Measurements from ENCODE around the gene ODAD4. TPM values are rescaled to one million over a fixed set of nuclear protein-coding genes. Genes with fewer than 3 reads are reported as not detected.

Gene ODAD4
- total RNA-seq, 1 donor from 2014 or later = 1.0 TPM

DNA sequence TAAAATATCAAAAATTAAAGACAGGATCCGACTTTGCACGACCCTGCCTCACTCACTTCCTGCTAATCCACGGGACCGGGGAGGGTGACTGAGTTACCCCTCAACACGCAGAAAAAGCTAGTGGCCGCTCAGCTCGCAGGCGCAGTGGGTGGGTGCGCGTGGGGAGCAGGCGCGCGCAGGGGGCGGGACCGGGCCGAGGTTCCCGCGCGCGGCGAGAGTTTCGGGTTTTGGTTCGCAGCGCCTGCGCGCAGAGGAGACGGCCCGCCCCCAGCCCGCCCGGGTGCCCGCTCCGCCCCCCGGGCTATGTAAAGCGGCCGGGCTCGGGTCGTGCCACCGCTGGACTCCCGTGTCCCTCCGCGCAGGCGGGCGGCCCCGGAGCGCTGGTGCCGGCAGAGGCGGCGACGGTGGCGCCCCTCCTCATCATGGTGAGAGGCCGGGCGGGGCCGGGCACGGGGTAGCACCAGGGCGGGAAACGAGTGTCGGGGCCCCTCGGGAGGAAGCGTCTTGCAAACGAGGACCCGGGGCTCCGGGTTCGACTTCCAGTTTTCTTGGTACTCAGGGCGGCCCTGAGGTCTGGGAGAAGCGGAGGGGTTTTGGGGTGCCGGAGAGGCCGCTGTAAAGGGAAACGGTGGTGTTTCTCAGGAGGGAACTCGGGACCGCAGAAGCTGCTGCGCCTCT, 36.2 kb downstream of the ODAD4 start, which contains the start of gene CNP:
CNP (plus strand) TSS at position 333 of the 678 bp plus-strand sequence; CDS start at position 423, 90 bp downstream.
- Histone ChIP-seq H3K27ac (peak within 1 kb of the TSS; percentile 92), H3K36me3 (peaks cover 15% of the 10 kb centered on the region), H3K27me3 (no peaks in the 10 kb centered on the region), H3K4me1 (peaks cover 16% of the 10 kb centered on the region), H3K9me3 (no peaks in the 10 kb centered on the region), H3K4me3 (peak within 1 kb of the TSS; percentile 94)
- peak; percentile 94 for ATAC-seq
- intact Hi-C loops (cut with DNase I) = loop anchor here (10.0 kb wide), 1 partner anchor 148 kb away; the partner anchor contains the start of gene DHX58
- DNase-seq = peak; percentile 96
- TF ChIP-seq, protein P1, sequence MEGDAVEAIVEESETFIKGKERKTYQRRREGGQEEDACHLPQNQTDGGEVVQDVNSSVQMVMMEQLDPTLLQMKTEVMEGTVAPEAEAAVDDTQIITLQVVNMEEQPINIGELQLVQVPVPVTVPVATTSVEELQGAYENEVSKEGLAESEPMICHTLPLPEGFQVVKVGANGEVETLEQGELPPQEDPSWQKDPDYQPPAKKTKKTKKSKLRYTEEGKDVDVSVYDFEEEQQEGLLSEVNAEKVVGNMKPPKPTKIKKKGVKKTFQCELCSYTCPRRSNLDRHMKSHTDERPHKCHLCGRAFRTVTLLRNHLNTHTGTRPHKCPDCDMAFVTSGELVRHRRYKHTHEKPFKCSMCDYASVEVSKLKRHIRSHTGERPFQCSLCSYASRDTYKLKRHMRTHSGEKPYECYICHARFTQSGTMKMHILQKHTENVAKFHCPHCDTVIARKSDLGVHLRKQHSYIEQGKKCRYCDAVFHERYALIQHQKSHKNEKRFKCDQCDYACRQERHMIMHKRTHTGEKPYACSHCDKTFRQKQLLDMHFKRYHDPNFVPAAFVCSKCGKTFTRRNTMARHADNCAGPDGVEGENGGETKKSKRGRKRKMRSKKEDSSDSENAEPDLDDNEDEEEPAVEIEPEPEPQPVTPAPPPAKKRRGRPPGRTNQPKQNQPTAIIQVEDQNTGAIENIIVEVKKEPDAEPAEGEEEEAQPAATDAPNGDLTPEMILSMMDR (IDR thresholded peaks at IDR 0.05) = no peak

DNA sequence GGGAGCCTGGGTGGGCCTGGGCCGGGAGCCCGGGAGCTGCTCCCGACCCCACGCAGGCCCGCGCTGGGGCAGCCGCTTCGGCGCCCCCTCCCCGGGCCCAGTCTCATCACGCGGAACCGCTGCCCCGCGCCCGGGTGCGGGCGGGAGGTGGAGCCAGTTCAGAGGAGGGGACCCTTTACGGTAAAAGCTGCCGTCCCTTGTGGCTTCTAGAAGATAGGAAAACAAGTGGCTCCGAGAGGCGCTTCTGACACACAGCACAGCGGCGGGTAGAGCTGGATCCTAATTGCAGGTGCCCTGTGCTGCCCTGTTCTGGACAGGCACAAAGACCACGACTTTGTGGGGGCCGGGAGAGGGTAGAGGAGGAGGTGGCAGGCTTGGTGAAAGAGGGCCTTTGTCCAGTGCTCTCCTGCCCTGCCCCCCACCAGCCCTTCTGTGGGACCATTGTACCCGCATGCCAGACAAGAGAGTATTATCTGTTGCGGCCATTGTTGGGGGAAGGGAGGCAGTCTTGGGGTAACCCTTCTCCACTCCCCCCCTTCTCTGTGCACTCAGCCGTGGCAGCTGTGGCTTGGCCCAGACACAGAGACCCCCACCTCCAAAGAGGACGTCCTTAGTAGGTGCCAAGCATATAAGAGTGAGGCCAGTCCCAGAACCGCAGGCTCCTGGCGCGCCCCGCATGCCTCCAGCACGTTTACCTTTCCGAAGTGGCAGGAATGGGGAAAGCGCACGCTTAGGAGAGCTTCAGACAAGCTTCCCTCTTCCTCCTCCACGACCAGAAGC, 36.9 kb downstream of the ODAD4 start:
- TF ChIP-seq, protein P1 (IDR thresholded peaks at IDR 0.05) = no peak
- ATAC-seq (no peak), DNase-seq (no peak)
- H3K4me1 ChIP-seq = peaks cover 16% of the 10 kb centered on the region
- peak overlapping the region; percentile 92 for H3K27ac ChIP-seq
- H3K36me3 ChIP-seq = peaks cover 23% of the 10 kb centered on the region
- peak overlapping the region; percentile 94 for H3K4me3 ChIP-seq
- no peaks in the 10 kb centered on the region for H3K27me3 ChIP-seq
- no peaks in the 10 kb centered on the region for H3K9me3 ChIP-seq
- intact Hi-C loops (cut with DNase I) = loop anchor here (10.0 kb wide), 1 partner anchor 147 kb away; the partner anchor contains the start of gene DHX58

GRCh38 chr17:41967921-41968578, 37.6 kb downstream of the ODAD4 start:
- intact Hi-C loops (cut with DNase I) = loop anchor here (10.0 kb wide), 1 partner anchor 147 kb away; the partner anchor contains the start of gene DHX58
- ATAC-seq (no peak), DNase-seq (no peak)
- peak overlapping the region; percentile 94 for H3K4me3 ChIP-seq
- H3K27ac ChIP-seq = peak overlapping the region; percentile 92
- H3K27me3 ChIP-seq = no peaks in the 10 kb centered on the region
- H3K4me1 ChIP-seq = peaks cover 16% of the 10 kb centered on the region
- TF ChIP-seq, protein P1 (IDR thresholded peaks at IDR 0.05) = no peak
- no peaks in the 10 kb centered on the region for H3K9me3 ChIP-seq
- H3K36me3 ChIP-seq = peaks cover 30% of the 10 kb centered on the region

GRCh38 chr17:41968676-41969075, 38.3 kb downstream of the ODAD4 start:
- ATAC-seq (no peak), DNase-seq (no peak)
- Histone ChIP-seq H3K9me3 (no peaks in the 10 kb centered on the region), H3K27me3 (no peaks in the 10 kb centered on the region), H3K36me3 (peaks cover 36% of the 10 kb centered on the region), H3K27ac (no peak overlapping the region), H3K4me3 (no peak overlapping the region), H3K4me1 (peaks cover 16% of the 10 kb centered on the region)
- TF ChIP-seq, protein P1 (IDR thresholded peaks at IDR 0.05) = no peak
- intact Hi-C loops (cut with DNase I) = loop anchor here (10.0 kb wide), 1 partner anchor 146 kb away; the partner anchor contains the start of gene DHX58

DNA sequence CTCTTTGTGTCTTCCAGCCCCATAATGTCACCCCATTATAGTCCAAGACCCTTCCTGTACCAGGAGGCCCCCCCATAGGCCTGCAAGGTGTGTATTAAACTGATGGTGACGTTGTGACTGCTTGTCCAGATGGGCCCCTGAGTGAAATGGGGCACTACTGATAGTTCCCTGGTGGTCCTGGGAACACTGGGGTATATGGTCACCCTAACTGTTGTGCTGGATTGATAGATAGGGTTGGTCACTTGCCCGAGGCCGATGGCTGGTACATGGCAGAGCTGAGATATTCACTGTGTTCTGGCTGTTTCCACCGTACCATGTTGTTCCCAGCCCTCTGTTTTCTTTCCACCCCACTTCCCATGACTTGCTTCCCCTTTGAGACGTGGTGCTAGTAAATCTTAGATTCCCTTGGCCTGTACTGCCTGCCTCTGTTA, 40.5 kb downstream of the ODAD4 start:
- H3K4me3 ChIP-seq = no peak overlapping the region
- TF ChIP-seq, protein P1 (IDR thresholded peaks at IDR 0.05) = no peak
- peaks cover 11% of the 10 kb centered on the region for H3K4me1 ChIP-seq
- H3K27ac ChIP-seq = no peak overlapping the region
- no peaks in the 10 kb centered on the region for H3K27me3 ChIP-seq
- intact Hi-C loops (cut with DNase I) = no loop called here
- ATAC-seq (no peak), DNase-seq (no peak)
- H3K36me3 ChIP-seq = peaks cover 58% of the 10 kb centered on the region
- no peaks in the 10 kb centered on the region for H3K9me3 ChIP-seq
